ENCODE results near the gene PCSK1.

GRCh38 chr5:96353220-96353619, 79.8 kb downstream of the PCSK1 start:
- TF ChIP-seq REST (IDR thresholded peaks at IDR 0.05; ENCODE audit: insufficient read depth in 1 of 2, low read depth in 2 of 2, low read length in 2 of 2) (no peak), TAF1 (IDR thresholded peaks at IDR 0.05; ENCODE audit: borderline replicate concordance, insufficient read depth, low read length) (no peak), POLR2AphosphoS5 (IDR thresholded peaks at IDR 0.05; ENCODE audit: low read depth, low read length) (no peak), SIN3A (IDR thresholded peaks at IDR 0.05; ENCODE audit: borderline replicate concordance, insufficient read depth, low read length) (no peak), FOXP2 (optimal IDR thresholded peaks at IDR 0.05; ENCODE audit: borderline replicate concordance, extremely low read depth, extremely low read length, insufficient read depth) (no peak)
